ENCODE data around the gene DISP3.

Gene DISP3

GRCh38 chr1:11507309-11507708 lies 28.4 kb downstream of the DISP3 start:
- ATAC-seq (ENCODE audit: low read depth), result no peak
- peaks cover 9% of the 10 kb centered on the region for H3K9me3 ChIP-seq (ENCODE audit: severe bottlenecking)
- H3K4me1 ChIP-seq (ENCODE audit: insufficient read depth, poor library complexity, severe bottlenecking), result no peaks in the 10 kb centered on the region
- no peak overlapping the region for H3K4me3 ChIP-seq (ENCODE audit: severe bottlenecking)
- no peaks in the 10 kb centered on the region for H3K27me3 ChIP-seq (ENCODE audit: insufficient read depth, poor library complexity, severe bottlenecking)
- DNase-seq (ENCODE audit: low spot score), result no peak
- H3K27ac ChIP-seq (ENCODE audit: poor library complexity, severe bottlenecking), result no peak overlapping the region
- no peak for TF ChIP-seq CTCF (IDR thresholded peaks at IDR 0.05; ENCODE audit: poor library complexity, severe bottlenecking)
- H3K36me3 ChIP-seq (ENCODE audit: low read depth), result no peaks in the 10 kb centered on the region

- Histone ChIP-seq H3K9me3 (ENCODE audit: severe bottlenecking) (no peaks in the 10 kb centered on the region), H3K4me3 (ENCODE audit: severe bottlenecking) (no peak overlapping the region), H3K36me3 (ENCODE audit: low read depth) (no peaks in the 10 kb centered on the region), H3K27ac (ENCODE audit: poor library complexity, severe bottlenecking) (no peak overlapping the region), H3K4me1 (ENCODE audit: insufficient read depth, poor library complexity, severe bottlenecking) (no peaks in the 10 kb centered on the region), H3K27me3 (ENCODE audit: insufficient read depth, poor library complexity, severe bottlenecking) (no peaks in the 10 kb centered on the region)
- DNase-seq (ENCODE audit: low spot score), result no peak
- no peak for ATAC-seq (ENCODE audit: low read depth)
- no peak for TF ChIP-seq CTCF (IDR thresholded peaks at IDR 0.05; ENCODE audit: poor library complexity, severe bottlenecking)
Measured at GRCh38 chr1:11513681-11514080, 34.7 kb downstream of the DISP3 start.

GRCh38 chr1:11514366-11514765 lies 35.4 kb downstream of the DISP3 start:
- Histone ChIP-seq H3K27me3 (ENCODE audit: insufficient read depth, poor library complexity, severe bottlenecking) (no peaks in the 10 kb centered on the region), H3K4me3 (ENCODE audit: severe bottlenecking) (no peak overlapping the region), H3K4me1 (ENCODE audit: insufficient read depth, poor library complexity, severe bottlenecking) (no peaks in the 10 kb centered on the region), H3K36me3 (ENCODE audit: low read depth) (no peaks in the 10 kb centered on the region), H3K27ac (ENCODE audit: poor library complexity, severe bottlenecking) (no peak overlapping the region), H3K9me3 (ENCODE audit: severe bottlenecking) (no peaks in the 10 kb centered on the region)
- DNase-seq (ENCODE audit: low spot score) (no peak), ATAC-seq (ENCODE audit: low read depth) (no peak)
- TF ChIP-seq CTCF (IDR thresholded peaks at IDR 0.05; ENCODE audit: poor library complexity, severe bottlenecking), result no peak

GRCh38 chr1:11515368-11516300 lies 36.7 kb downstream of the DISP3 start:
- ATAC-seq (ENCODE audit: low read depth), result no peak
- Histone ChIP-seq H3K27me3 (ENCODE audit: insufficient read depth, poor library complexity, severe bottlenecking) (no peaks in the 10 kb centered on the region), H3K9me3 (ENCODE audit: severe bottlenecking) (no peaks in the 10 kb centered on the region), H3K36me3 (ENCODE audit: low read depth) (no peaks in the 10 kb centered on the region), H3K27ac (ENCODE audit: poor library complexity, severe bottlenecking) (no peak overlapping the region), H3K4me3 (ENCODE audit: severe bottlenecking) (no peak overlapping the region), H3K4me1 (ENCODE audit: insufficient read depth, poor library complexity, severe bottlenecking) (no peaks in the 10 kb centered on the region)
- TF ChIP-seq CTCF (IDR thresholded peaks at IDR 0.05; ENCODE audit: poor library complexity, severe bottlenecking), result no peak
- peak; percentile 59 for DNase-seq (ENCODE audit: low spot score)
